ENCODE measurements around the gene FOSL2.

DNA sequence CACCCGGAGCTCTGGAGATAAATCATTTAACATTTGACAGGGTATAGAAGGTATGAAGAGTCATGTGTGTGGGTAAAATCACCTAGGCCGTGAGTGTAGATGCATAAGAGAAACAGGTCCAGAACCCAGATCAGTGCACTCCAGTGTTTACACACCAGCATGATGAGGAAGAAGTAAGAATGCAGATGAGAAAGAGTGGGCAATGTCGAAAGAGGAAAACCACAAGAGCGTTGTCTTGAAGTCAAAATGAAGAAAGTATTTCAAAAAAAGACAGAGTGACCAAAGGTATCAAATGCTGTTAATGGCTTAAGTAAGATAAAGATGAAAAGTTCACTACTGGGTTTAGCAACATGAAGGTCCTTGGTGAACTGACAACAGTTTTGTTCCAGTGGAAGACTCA lies 71.2 kb downstream of the FOSL2 start:
- TF ChIP-seq, protein P1, sequence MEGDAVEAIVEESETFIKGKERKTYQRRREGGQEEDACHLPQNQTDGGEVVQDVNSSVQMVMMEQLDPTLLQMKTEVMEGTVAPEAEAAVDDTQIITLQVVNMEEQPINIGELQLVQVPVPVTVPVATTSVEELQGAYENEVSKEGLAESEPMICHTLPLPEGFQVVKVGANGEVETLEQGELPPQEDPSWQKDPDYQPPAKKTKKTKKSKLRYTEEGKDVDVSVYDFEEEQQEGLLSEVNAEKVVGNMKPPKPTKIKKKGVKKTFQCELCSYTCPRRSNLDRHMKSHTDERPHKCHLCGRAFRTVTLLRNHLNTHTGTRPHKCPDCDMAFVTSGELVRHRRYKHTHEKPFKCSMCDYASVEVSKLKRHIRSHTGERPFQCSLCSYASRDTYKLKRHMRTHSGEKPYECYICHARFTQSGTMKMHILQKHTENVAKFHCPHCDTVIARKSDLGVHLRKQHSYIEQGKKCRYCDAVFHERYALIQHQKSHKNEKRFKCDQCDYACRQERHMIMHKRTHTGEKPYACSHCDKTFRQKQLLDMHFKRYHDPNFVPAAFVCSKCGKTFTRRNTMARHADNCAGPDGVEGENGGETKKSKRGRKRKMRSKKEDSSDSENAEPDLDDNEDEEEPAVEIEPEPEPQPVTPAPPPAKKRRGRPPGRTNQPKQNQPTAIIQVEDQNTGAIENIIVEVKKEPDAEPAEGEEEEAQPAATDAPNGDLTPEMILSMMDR (IDR thresholded peaks at IDR 0.05), result no peak
- no peak for TF ChIP-seq POLR2A (IDR thresholded peaks at IDR 0.05)
